Stomach (tissue), 4 donors: ENCODE data around the gene SUSD6.

Source experiments
- CTCF ChIP-seq, 7 experiments: fragments of 450-650 bp in 4 of 7; fragments of 200-600 bp in 3 of 7; sonication (generic) in 3 of 7; IDR thresholded peaks; one replicate each; pipeline ENCODE4 v1.5.1; 2016 to 2019; ENCODE audit warnings: antibody characterized with exemption in 7 of 7, control low read depth in 2 of 7, mild to moderate bottlenecking in 1 of 7
- EP300 ChIP-seq: sonication (generic); formaldehyde crosslinking; IDR thresholded peaks from one replicate; pipeline ENCODE4 v1.6.1; 2017; ENCODE audit warnings: antibody characterized with exemption
- POLR2AphosphoS5 ChIP-seq, 3 donors: sonication (generic); formaldehyde crosslinking; IDR thresholded peaks; one replicate each; pipeline ENCODE4 v1.6.1; 2016; ENCODE audit warnings: antibody characterized with exemption in 3 of 3

- peak in 5 of 7 experiments; percentile 50 to 83 (median 68) for TF ChIP-seq CTCF (IDR thresholded peaks at IDR 0.05)
- peak in 1 of 3 donors; percentile 15 for TF ChIP-seq POLR2AphosphoS5 (IDR thresholded peaks at IDR 0.05)
- no peak for TF ChIP-seq EP300
These were observed 37.0 kb upstream of the SUSD6 start, which contains the start of gene CCDC177 for GRCh38 chr14:69574263-69574953.
